H1 (cell line): ENCODE results near the gene ZNF770. TPM values are rescaled to one million over a fixed set of nuclear protein-coding genes. Genes with fewer than 3 reads are reported as not detected.

Source experiments
- CTCF ChIA-PET: fragments of 300-600 bp; sonication (Branson Sonifier 250); formaldehyde crosslinking; loops from one replicate; lab custom pipeline; 2021; ENCODE audit not compliant: partially characterized antibody; lab: Charles Lee
- POLR2A ChIA-PET: fragments of 300-600 bp; sonication (Branson Sonifier 250); formaldehyde crosslinking; loops from one replicate; lab custom pipeline; 2021; ENCODE audit warnings: inconsistent platforms; ENCODE audit not compliant: partially characterized antibody; lab: Charles Lee
- DNase-seq, 2 experiments: peaks; one replicate each; pipeline versions ENCODE4 v3.0.0 to v3.0.0-alpha.2; 2010 to 2022; ENCODE audit warnings: low spot score in 2 of 2, low read depth in 1 of 2, mixed read lengths in 1 of 2
- FAIRE-seq: peaks from 2 replicates; lab custom pipeline; 2011; peaks lifted over from hg19 to GRCh38; lab: Jason Lieb, UNC
- H2AFZ ChIP-seq: 2 replicates; pipeline ENCODE4 v1.8.1; 2012; ENCODE audit warnings: low read length, inconsistent platforms
- H2AK5ac ChIP-seq: 2 replicates; pipeline ENCODE4 v1.6.1; 2013; ENCODE audit warnings: low read depth, low read length
- H2BK120ac ChIP-seq: replicated peaks from 2 replicates; pipeline ENCODE3; 2013; ENCODE audit warnings: low read depth, low read length, inconsistent platforms
- H2BK12ac ChIP-seq: 2 replicates; pipeline ENCODE4 v1.6.1; 2013; ENCODE audit warnings: low read depth, low read length
- H2BK15ac ChIP-seq: 2 replicates; pipeline ENCODE4 v1.6.1; 2013; ENCODE audit warnings: low read length
- H2BK20ac ChIP-seq: 2 replicates; pipeline ENCODE4 v1.6.1; 2013; ENCODE audit warnings: low read length
- H2BK5ac ChIP-seq: 2 replicates; pipeline ENCODE4 v1.6.1; 2013; ENCODE audit warnings: low read depth, low read length
- H3K14ac ChIP-seq: 2 replicates; pipeline ENCODE4 v1.6.1; 2013; ENCODE audit warnings: inconsistent platforms; ENCODE audit not compliant: insufficient read length
- H3K18ac ChIP-seq: 2 replicates; pipeline ENCODE4 v1.6.1; 2013; ENCODE audit warnings: low read length; ENCODE audit errors: extremely low read depth
- H3K23ac ChIP-seq: 2 replicates; pipeline ENCODE4 v1.6.1; 2013; ENCODE audit warnings: inconsistent platforms; ENCODE audit not compliant: insufficient read length
- H3K23me2 ChIP-seq: 2 replicates; pipeline ENCODE4 v1.6.1; 2013; ENCODE audit warnings: low read depth, low read length
- H3K27ac ChIP-seq: 2 replicates; pipeline ENCODE4 v1.6.1; 2011; ENCODE audit warnings: low read depth, low read length, inconsistent platforms
- H3K27me3 ChIP-seq, 4 experiments: replicated peaks in 1 of 4; 1 replicate in 1 of 4; 2 replicates in 3 of 4; pipeline versions ENCODE4 v1.6.1 to v1.8.1; 2011 to 2013; ENCODE audit warnings: low read length in 3 of 4, mild to moderate bottlenecking in 3 of 4, inconsistent platforms in 2 of 4, mixed read lengths in 2 of 4, moderate library complexity in 1 of 4; ENCODE audit not compliant: control insufficient read depth in 3 of 4, insufficient read depth in 3 of 4; ENCODE audit errors: extremely low read depth in 1 of 4
- H3K36me3 ChIP-seq, 4 experiments: 2 replicates each; pipeline versions ENCODE4 v1.6.1 to v1.8.1; 2011 to 2013; ENCODE audit warnings: mild to moderate bottlenecking in 4 of 4, low read length in 3 of 4, moderate library complexity in 2 of 4, control low read depth in 1 of 4, inconsistent platforms in 1 of 4; ENCODE audit not compliant: insufficient read depth in 4 of 4, control insufficient read depth in 2 of 4
- H3K4ac ChIP-seq: replicated peaks from 2 replicates; pipeline ENCODE3; 2013; ENCODE audit warnings: low read length, low read depth, mixed read lengths, inconsistent platforms; ENCODE audit not compliant: insufficient read length
- H3K4me1 ChIP-seq, 4 experiments: replicated peaks in 1 of 4; 1 replicate in 1 of 4; 2 replicates in 3 of 4; pipeline versions ENCODE4 v1.6.1 to v1.8.1; 2011 to 2013; ENCODE audit warnings: low read length in 3 of 4, inconsistent platforms in 2 of 4, mixed read lengths in 1 of 4; ENCODE audit not compliant: insufficient read depth in 4 of 4, control insufficient read depth in 3 of 4
- H3K4me2 ChIP-seq, 2 experiments: 2 replicates each; pipeline versions ENCODE4 v1.6.1 to v1.8.1; 2011 to 2013; ENCODE audit warnings: low read depth in 2 of 2, low read length in 2 of 2, control low read depth in 1 of 2, inconsistent platforms in 1 of 2, mild to moderate bottlenecking in 1 of 2; ENCODE audit not compliant: insufficient read depth in 1 of 2
- H3K4me3 ChIP-seq, 4 experiments: fragments of 200-600, 300-600 bp in 1 of 4; sonication (generic), shearing (Covaris generic), sonication (Bioruptor Twin) in 1 of 4; 2 replicates each; pipeline versions ENCODE4 v1.5.1 to v1.8.1; 2011 to 2016; ENCODE audit warnings: low read length in 4 of 4, low read depth in 3 of 4, control low read depth in 2 of 4, inconsistent platforms in 2 of 4, mild to moderate bottlenecking in 2 of 4, mixed read lengths in 1 of 4, moderate library complexity in 1 of 4; ENCODE audit not compliant: insufficient read depth in 2 of 4; ENCODE audit errors: extremely low read depth in 1 of 4
- H3K56ac ChIP-seq: replicated peaks from 2 replicates; pipeline ENCODE3; 2013; ENCODE audit warnings: low read depth, mild to moderate bottlenecking, mixed read lengths, low read length, inconsistent platforms; ENCODE audit not compliant: insufficient read length
- H3K79me1 ChIP-seq: 2 replicates; pipeline ENCODE4 v1.6.1; 2013; ENCODE audit warnings: low read depth, low read length, control low read depth
- H3K79me2 ChIP-seq, 2 experiments: 2 replicates each; pipeline versions ENCODE4 v1.6.1 to v1.8.1; 2012 to 2013; ENCODE audit warnings: low read length in 2 of 2, mild to moderate bottlenecking in 2 of 2, inconsistent platforms in 1 of 2; ENCODE audit not compliant: insufficient read depth in 2 of 2, control insufficient read depth in 1 of 2
- H3K9ac ChIP-seq, 4 experiments: replicated peaks in 1 of 4; 1 replicate in 1 of 4; 2 replicates in 3 of 4; pipeline versions ENCODE4 v1.6.1 to v1.8.1; 2011 to 2013; ENCODE audit warnings: low read depth in 3 of 4, low read length in 3 of 4, control low read depth in 2 of 4, mild to moderate bottlenecking in 2 of 4, moderate library complexity in 2 of 4, inconsistent platforms in 1 of 4; ENCODE audit errors: extremely low read depth in 1 of 4
- H3K9me3 ChIP-seq, 2 experiments: 2 replicates each; pipeline versions ENCODE4 v1.6.1 to v1.8.1; 2012 to 2013; ENCODE audit warnings: mild to moderate bottlenecking in 2 of 2, moderate library complexity in 2 of 2, control low read depth in 1 of 2, inconsistent platforms in 1 of 2, low read depth in 1 of 2, low read length in 1 of 2, mixed read lengths in 1 of 2; ENCODE audit not compliant: insufficient read depth in 2 of 2
- H4K20me1 ChIP-seq, 2 experiments: replicated peaks in 1 of 2; 2 replicates each; pipeline versions ENCODE3 to v1.8.1; 2011 to 2013; ENCODE audit warnings: inconsistent platforms in 2 of 2, low read length in 2 of 2, mild to moderate bottlenecking in 1 of 2; ENCODE audit not compliant: insufficient read depth in 2 of 2, control insufficient read depth in 1 of 2
- H4K5ac ChIP-seq: 2 replicates; pipeline ENCODE4 v1.6.1; 2013; ENCODE audit warnings: low read length, low read depth, mixed read lengths, inconsistent platforms; ENCODE audit not compliant: insufficient read length
- H4K8ac ChIP-seq: 2 replicates; pipeline ENCODE4 v1.8.0; 2013; ENCODE audit warnings: mild to moderate bottlenecking, moderate library complexity, low read length, inconsistent platforms; ENCODE audit not compliant: insufficient read depth; ENCODE audit errors: extremely low read depth
- H4K91ac ChIP-seq: replicated peaks from 2 replicates; pipeline ENCODE3; 2013; ENCODE audit warnings: low read length, mixed read lengths, inconsistent platforms; ENCODE audit not compliant: insufficient read length
- ASH2L ChIP-seq: fragments of 200-600, 300-600 bp; sonication (generic); IDR thresholded peaks from one replicate; pipeline ENCODE4 v1.7.1; 2017; ENCODE audit warnings: low read length
- ATF3 ChIP-seq: IDR thresholded peaks from 2 replicates; pipeline ENCODE4 v1.6.1; 2011; ENCODE audit warnings: low read depth, mild to moderate bottlenecking, low read length; ENCODE audit not compliant: insufficient read depth
- CREB1 ChIP-seq: IDR thresholded peaks from 2 replicates; pipeline ENCODE4 v1.6.1; 2012; ENCODE audit warnings: inconsistent platforms
- JUN ChIP-seq: IDR thresholded peaks from 2 replicates; pipeline ENCODE4 v1.6.1; 2011; ENCODE audit warnings: low read depth, mild to moderate bottlenecking, improper control_type of control experiment, low read length
- KDM1A ChIP-seq: fragments of 200-600, 300-600 bp; sonication (generic); IDR thresholded peaks from 2 replicates; pipeline ENCODE4 v1.7.1; 2016; ENCODE audit warnings: mild to moderate bottlenecking, low read length, borderline replicate concordance
- POLR2A ChIP-seq, 2 experiments: IDR thresholded peaks; 1 replicate in 1 of 2; 2 replicates in 1 of 2; pipeline ENCODE4 v1.6.1; 2011; ENCODE audit warnings: low read depth in 2 of 2, low read length in 2 of 2, mild to moderate bottlenecking in 2 of 2; ENCODE audit errors: control extremely low read depth in 1 of 2
- RFX5 ChIP-seq: IDR thresholded peaks from 2 replicates; pipeline ENCODE4 v1.6.1; 2011; ENCODE audit warnings: low read depth, low read length, improper control_type of control experiment, borderline replicate concordance
- RNF2 ChIP-seq: fragments of 200-900, 300-1000 bp; sonication (generic); IDR thresholded peaks from 2 replicates; pipeline ENCODE4 v1.7.1; 2016; ENCODE audit warnings: borderline replicate concordance, low read depth, mild to moderate bottlenecking, antibody characterized with exemption, low read length; ENCODE audit not compliant: poor library complexity, severe bottlenecking; ENCODE audit errors: missing control alignments
- SIX5 ChIP-seq: IDR thresholded peaks from 2 replicates; pipeline ENCODE4 v1.6.1; 2011; ENCODE audit warnings: mild to moderate bottlenecking, low read depth, low read length
- SP4 ChIP-seq: IDR thresholded peaks from 2 replicates; pipeline ENCODE4 v1.6.1; 2012; ENCODE audit warnings: low read length, inconsistent platforms
- TBP ChIP-seq: IDR thresholded peaks from 2 replicates; pipeline ENCODE4 v1.6.1; 2011; ENCODE audit warnings: low read depth, low read length, improper control_type of control experiment
- WGBS, 2 experiments: shearing (Covaris generic) in 1 of 2; methylation state at CpG; one replicate each; pipeline versions ENCODE4 v1.1.6 to v1.1.7; 2013 to 2015; ENCODE audit warnings: low lambda C conversion rate in 2 of 2, mixed read lengths in 2 of 2, inconsistent platforms in 1 of 2, low coverage in 1 of 2, missing lambda C conversion rate in 1 of 2; ENCODE audit not compliant: insufficient replicate concordance in 2 of 2, insufficient coverage in 1 of 2, insufficient read length in 1 of 2; ENCODE audit errors: extremely low coverage in 1 of 2, missing lambda C conversion rate in 1 of 2; 5-methylcytosine and 5-hydroxymethylcytosine counted together
- polyA plus RNA-seq, 7 experiments: library from polyadenylated mRNA; depleted of rRNA in 3 of 7; stranded (reverse) in 5 of 7; unstranded in 2 of 7; fragments of >200 nt in 5 of 7; fragments of 200-250 nt in 2 of 7; gene quantifications; 1 replicate in 5 of 7; 2 replicates in 1 of 7; 4 replicates in 1 of 7; pipeline versions ENCODE4 v1.2.1 to v1.2.3, GENCODE V29; 2011 to 2013; ENCODE audit warnings: missing spikeins in 2 of 7, mixed read lengths in 2 of 7
- total RNA-seq: library from RNA; stranded (reverse); fragmentation: NEBNext Ultra II Directional; extraction: Animal tissue kit (Norgen Biotek cat#: 25700); gene quantifications from 2 replicates; pipeline ENCODE4 v1.2.1, GENCODE V29; 2021

The ZNF770 gene
- total and polyA plus RNA-seq, 2 of the 8 experiments (the other 6 are each of a cell fraction or from before 2014, with no cell fraction given): 24.8 to 143 TPM

GRCh38 chr15:34969340-34970097 is 18.6 kb downstream of the ZNF770 start, which contains the start of gene AQR:
Gene AQR, minus strand, starts transcription at chr15:34969742. Its CDS starts 129 bp downstream, at chr15:34969613.
- Histone ChIP-seq H2AK5ac (peak within 1 kb of the TSS; percentile 46; the same call in 1 of the 2 replicates), H2AFZ (peak within 1 kb of the TSS; percentile 98), H3K79me2 (peaks cover 15 to 42% of the 10 kb centered on the region in 2 experiments), H2BK15ac (no peak within 1 kb of the TSS; the same call in 1 of the 2 replicates), H4K20me1 (peaks cover 0 to 6% of the 10 kb centered on the region in 2 experiments), H4K91ac (no peak within 1 kb of the TSS), H2BK5ac (peak within 1 kb of the TSS; percentile 91), H2BK120ac (no peak within 1 kb of the TSS), H3K18ac (peak within 1 kb of the TSS; percentile 60; the same call in 1 of the 2 replicates), H3K27ac (peak within 1 kb of the TSS; percentile 86), H3K4me1 (peaks cover 0 to 3% (median 0%) of the 10 kb centered on the region in 4 experiments; a peak in 1 of 7 replicates), H3K4me2 (peak within 1 kb of the TSS; percentile 85 to 98), H3K4me3 (peak within 1 kb of the TSS; percentile 99 to 100 (median 100)), H3K4ac (no peak within 1 kb of the TSS), H3K14ac (no peak within 1 kb of the TSS), H3K23me2 (peaks cover 8% of the 10 kb centered on the region), H3K79me1 (no peaks in the 10 kb centered on the region; the same call in none of the 2 replicates), H3K36me3 (peaks cover 0 to 8% (median 0%) of the 10 kb centered on the region in 4 experiments; a peak in 1 of 8 replicates), H2BK12ac (0 out of 2 replicates have a peak within 1 kb of the TSS, but pooled peaks have one; percentile 60), H4K5ac (peak within 1 kb of the TSS; percentile 61), H4K8ac (peak within 1 kb of the TSS; percentile 96), H3K27me3 (no peaks in the 10 kb centered on the region), H3K9ac (peak within 1 kb of the TSS; percentile 91 to 98 (median 92)), H2BK20ac (no peak within 1 kb of the TSS), H3K9me3 (no peaks in the 10 kb centered on the region), H3K56ac (no peak within 1 kb of the TSS), H3K23ac (no peak within 1 kb of the TSS)
- peak; percentile 95 for DNase-seq
- ChIA-PET CTCF (interaction anchor here (0.5 to 3.2 kb wide), 15 partner anchors 9 to 1615 kb away, joined by 3 to 19 read pairs (median 3); partner anchors contain the start of gene ZNF770), POLR2A (interaction anchor here (0.6 to 2.3 kb wide), 11 partner anchors 11 to 287 kb away, joined by 3 to 26 read pairs (median 4); partner anchors contain the start of gene ZNF770)
- FAIRE-seq: peak; percentile 96
- WGBS, 2 experiments: 3% methylated on average over 44 of the region's 44 CpGs; no CpG with 5 or more reads in 1 of the 2 experiments
- TF ChIP-seq POLR2A (IDR thresholded peaks at IDR 0.05; ENCODE audit: control extremely low read depth in 1 of 2, low read depth in 2 of 2, low read length in 2 of 2): peak; percentile 86 to 94
- TF ChIP-seq RFX5: 0 out of 2 replicates have a peak, but pooled peaks have one; percentile 18
- peak; percentile 50; the same call in 1 of the 2 replicates for TF ChIP-seq SIX5
- peak; percentile 95 for TF ChIP-seq ASH2L
- no peak for TF ChIP-seq JUN
- TF ChIP-seq TBP: peak; percentile 96
- peak; percentile 79 for TF ChIP-seq CREB1
- peak; percentile 87; the same call in 1 of the 2 replicates for TF ChIP-seq SP4
- no peak for TF ChIP-seq ATF3
- TF ChIP-seq RNF2: no peak
- TF ChIP-seq KDM1A: no peak
